HG03159 (cell line): ENCODE measurements around the gene LMOD3.

Experiments
- ATAC-seq: cut with Tn5 transposase; IDR thresholded peaks from one replicate; pipeline ENCODE4 v1.9.1; 2021; ENCODE audit warnings: mild to moderate bottlenecking, moderate library complexity; ENCODE audit not compliant: unreplicated experiment

The LMOD3 gene

GRCh38 chr3:69094467-69095205, 27.8 kb downstream of the LMOD3 start:
- no peak for ATAC-seq

GRCh38 chr3:69092030-69092516, 30.3 kb downstream of the LMOD3 start:
- peak; percentile 80 for ATAC-seq

- ATAC-seq: no peak
Observed at GRCh38 chr3:69091389-69092029, 30.9 kb downstream of the LMOD3 start.

GRCh38 chr3:69090021-69090420, 32.4 kb downstream of the LMOD3 start:
- ATAC-seq: no peak

- no peak for ATAC-seq
Observed at GRCh38 chr3:69088063-69088462, 34.3 kb downstream of the LMOD3 start.

GRCh38 chr3:69087030-69087791, 35.2 kb downstream of the LMOD3 start:
- ATAC-seq: no peak

GRCh38 chr3:69085833-69086722, 36.3 kb downstream of the LMOD3 start:
- ATAC-seq: no peak

GRCh38 chr3:69085168-69085832, 37.1 kb downstream of the LMOD3 start:
- no peak for ATAC-seq

- peak; percentile 57 for ATAC-seq
Observed at GRCh38 chr3:69084326-69085167, 37.8 kb downstream of the LMOD3 start, which contains the start of gene ARL6IP5. Gene ARL6IP5 (plus strand): TSS chr3:69084937. CDS start chr3:69085048, 111 bp downstream.

- peak; percentile 46 for ATAC-seq
Observed at GRCh38 chr3:69082805-69083204, 39.6 kb downstream of the LMOD3 start.

- no peak for ATAC-seq
Observed at GRCh38 chr3:69082361-69082760, 40.0 kb downstream of the LMOD3 start.

GRCh38 chr3:69081583-69082262, 40.7 kb downstream of the LMOD3 start:
- ATAC-seq: no peak

GRCh38 chr3:69080233-69080920, 42.0 kb downstream of the LMOD3 start, which contains the start of gene UBA3:
Gene UBA3 (minus strand): TSS chr3:69080365. CDS start chr3:69080353, 12 bp downstream.
- ATAC-seq: peak; percentile 56

- ATAC-seq: peak; percentile 21
Observed at GRCh38 chr3:69079269-69080159, 42.9 kb downstream of the LMOD3 start.

- no peak for ATAC-seq
Observed at GRCh38 chr3:69072928-69073327, 49.5 kb downstream of the LMOD3 start.

GRCh38 chr3:69066121-69066520, 56.3 kb downstream of the LMOD3 start:
- no peak for ATAC-seq
